ENCODE data around the gene KCND1. TPM values are rescaled to one million over a fixed set of nuclear protein-coding genes. Genes with fewer than 3 reads are reported as not detected.

Gene KCND1
- total RNA-seq, 1 experiment from 2014 or later = 0.51 TPM

DNA sequence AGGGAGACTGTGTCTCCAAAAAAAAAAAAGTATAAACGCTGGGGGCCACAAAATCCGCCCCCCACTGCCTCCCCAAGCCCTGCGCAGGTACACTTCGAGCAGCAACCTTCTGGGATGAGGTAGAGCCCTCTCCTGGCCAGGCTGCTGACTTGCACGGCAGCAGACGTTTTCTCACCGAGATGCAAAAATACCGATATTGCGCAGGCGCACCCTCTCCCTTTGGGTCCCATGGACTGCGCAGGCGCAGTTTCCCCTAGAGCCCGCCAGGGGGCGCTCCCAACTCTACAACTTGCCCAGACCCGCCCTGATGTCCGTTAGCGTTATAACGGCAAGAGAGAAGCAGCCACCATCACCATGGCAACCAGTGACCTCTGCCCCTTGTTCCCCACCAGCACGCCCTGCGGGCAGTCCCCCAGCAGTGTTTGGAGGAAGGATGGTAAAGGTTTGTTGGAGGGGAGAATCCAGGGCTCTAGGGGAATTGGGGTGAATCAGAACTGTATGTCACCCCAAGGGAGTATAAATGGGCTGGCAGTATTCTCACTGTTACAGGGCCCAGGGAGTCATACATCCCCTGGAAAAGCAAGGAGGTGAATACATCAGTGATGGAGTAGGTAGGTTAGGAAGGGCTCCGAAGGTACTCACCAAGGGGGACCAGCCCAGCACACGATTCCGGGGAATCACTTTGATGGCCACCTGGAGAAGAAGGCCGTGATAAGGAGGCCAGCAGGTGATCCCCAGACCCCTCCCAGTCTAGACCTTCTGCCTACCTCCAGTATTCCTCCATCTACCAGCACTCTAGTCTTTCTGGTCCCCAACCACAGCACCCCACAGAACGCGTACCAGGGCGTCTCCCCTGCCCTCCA is 54.3 kb downstream of the KCND1 start:
- intact Hi-C loops (cut with micrococcal nuclease) = loop anchor here (1.0 to 5.0 kb wide), 3 partner anchors 40 to 155 kb away; partner anchors contain the start of genes GLOD5, OTUD5 and TFE3
- no peak for TF ChIP-seq EZH2phosphoT487 (IDR thresholded peaks at IDR 0.05; ENCODE audit: borderline replicate concordance, low read length)
- peak; percentile 91 for TF ChIP-seq CTCF (conservative IDR thresholded peaks at IDR 0.05; ENCODE audit: low read depth, low read length)
- no peak for TF ChIP-seq EZH2 (IDR thresholded peaks at IDR 0.05; ENCODE audit: low read length, unreplicated experiment)
- ChIA-PET CTCF (no interaction called here), POLR2A (ENCODE audit: unreplicated experiment) (no interaction called here)
- H3K4me3 ChIP-seq (ENCODE audit: low read length) = peak overlapping the region; percentile 90
- no peaks in the 10 kb centered on the region for H3F3A ChIP-seq (ENCODE audit: low read length, unreplicated experiment)
- H4K20me1 ChIP-seq (ENCODE audit: low read length) = no peaks in the 10 kb centered on the region
- DNase-seq (peak; percentile 93), ATAC-seq (peak; percentile 36)
- peaks cover 11% of the 10 kb centered on the region; the same call in 1 of the 2 replicates for H3K36me3 ChIP-seq (ENCODE audit: low read depth, low read length)
- H3K9me2 ChIP-seq (replicated peaks; ENCODE audit: low read length) = no peaks in the 10 kb centered on the region
- H2AFZ ChIP-seq (ENCODE audit: low read length) = no peak overlapping the region
- BruUV-seq (replicated peaks) = no TSS peak
- H3K4me2 ChIP-seq (ENCODE audit: low read length) = peak overlapping the region; percentile 98
- no peak overlapping the region for H3K9ac ChIP-seq (ENCODE audit: low read length)
- H3K79me2 ChIP-seq (ENCODE audit: low read length) = peaks cover 29% of the 10 kb centered on the region
- peaks cover 19% of the 10 kb centered on the region for H3K4me1 ChIP-seq (ENCODE audit: insufficient read depth, low read length)
- H3K9me3 ChIP-seq (ENCODE audit: low read length) = no peaks in the 10 kb centered on the region
- no peaks in the 10 kb centered on the region for H3K27me3 ChIP-seq (ENCODE audit: low read length)
- H3K27ac ChIP-seq (ENCODE audit: low read length) = no peak overlapping the region

- POLR2A ChIA-PET (ENCODE audit: unreplicated experiment) = no interaction called here
- no peak overlapping the region for H3K9ac ChIP-seq (ENCODE audit: low read length)
- H3K4me1 ChIP-seq (ENCODE audit: insufficient read depth, low read length) = peaks cover 26% of the 10 kb centered on the region
- no peak for DNase-seq
- peaks cover 45% of the 10 kb centered on the region for H3K79me2 ChIP-seq (ENCODE audit: low read length)
- no peaks in the 10 kb centered on the region for H4K20me1 ChIP-seq (ENCODE audit: low read length)
- H3K4me2 ChIP-seq (ENCODE audit: low read length) = no peak overlapping the region
- H3K9me2 ChIP-seq (replicated peaks; ENCODE audit: low read length) = no peaks in the 10 kb centered on the region
- TF ChIP-seq CTCF (conservative IDR thresholded peaks at IDR 0.05; ENCODE audit: low read depth, low read length) = no peak
- no peak for TF ChIP-seq EZH2phosphoT487 (IDR thresholded peaks at IDR 0.05; ENCODE audit: borderline replicate concordance, low read length)
- no peak for TF ChIP-seq EZH2 (IDR thresholded peaks at IDR 0.05; ENCODE audit: low read length, unreplicated experiment)
- intact Hi-C loops (cut with micrococcal nuclease) = loop anchor here (5.0 kb wide), 3 partner anchors 42 to 153 kb away; partner anchors contain the start of genes GLOD5, HDAC6 and OTUD5
- H3K9me3 ChIP-seq (ENCODE audit: low read length) = no peaks in the 10 kb centered on the region
- no TSS peak for BruUV-seq (replicated peaks)
- peaks cover 11% of the 10 kb centered on the region; the same call in 1 of the 2 replicates for H3K36me3 ChIP-seq (ENCODE audit: low read depth, low read length)
- no peak overlapping the region for H3K27ac ChIP-seq (ENCODE audit: low read length)
- CTCF ChIA-PET = no interaction called here
- no peak overlapping the region for H3K4me3 ChIP-seq (ENCODE audit: low read length)
- no peaks in the 10 kb centered on the region for H3K27me3 ChIP-seq (ENCODE audit: low read length)
- no peaks in the 10 kb centered on the region for H3F3A ChIP-seq (ENCODE audit: low read length, unreplicated experiment)
- H2AFZ ChIP-seq (ENCODE audit: low read length) = no peak overlapping the region
- ATAC-seq = no peak
Measured at GRCh38 chrX:48914593-48915493, 56.8 kb downstream of the KCND1 start.

Measured in PC-3 (cell line).